Astrocyte of the cerebellum (primary cell): Measurements from ENCODE around the gene DIAPH2.

Experiments used
- DNase-seq: peaks from one replicate; pipeline ENCODE4 v3.0.0-alpha.2; 2011; ENCODE audit warnings: low read depth
- H3K4me3 ChIP-seq: 2 replicates; pipeline ENCODE4 v1.5.1; 2011; ENCODE audit warnings: mild to moderate bottlenecking, low read depth, low read length, moderate library complexity
- CTCF ChIP-seq: IDR thresholded peaks from 2 replicates; pipeline ENCODE4 v1.5.1; 2012; ENCODE audit warnings: low read length, low read depth, moderate library complexity, mild to moderate bottlenecking; ENCODE audit errors: missing control alignments
- in situ Hi-C: cut with HindIII; loops from 2 replicates; pipeline ENCODE4 v1.10.0; 2017; ENCODE audit warnings: low sequenced_read_pairs

DIAPH2 gene

GRCh38 chrX:97504431-97504830 lies 819.8 kb downstream of the DIAPH2 start:
- in situ Hi-C loops, result no loop called here

GRCh38 chrX:97517763-97518162 lies 833.1 kb downstream of the DIAPH2 start:
- no peak for TF ChIP-seq CTCF
- DNase-seq, result no peak
- in situ Hi-C loops, result no loop called here
- no peak overlapping the region for H3K4me3 ChIP-seq

More at GRCh38 chrX:97504431-97504830, 819.8 kb downstream of the DIAPH2 start:
- no peak for DNase-seq
- H3K4me3 ChIP-seq, result no peak overlapping the region
- TF ChIP-seq CTCF, result no peak

GRCh38 chrX:97522307-97522706 lies 837.7 kb downstream of the DIAPH2 start:
- in situ Hi-C loops, result no loop called here
- no peak overlapping the region for H3K4me3 ChIP-seq
- no peak for TF ChIP-seq CTCF
- no peak for DNase-seq

- H3K4me3 ChIP-seq, result no peak overlapping the region
- in situ Hi-C loops, result no loop called here
- TF ChIP-seq CTCF, result no peak
- no peak for DNase-seq
These were observed 839.7 kb downstream of the DIAPH2 start for GRCh38 chrX:97524340-97524739.

- in situ Hi-C loops, result no loop called here
- TF ChIP-seq CTCF, result no peak
- no peak overlapping the region for H3K4me3 ChIP-seq
- DNase-seq, result no peak
These were observed 840.4 kb downstream of the DIAPH2 start for GRCh38 chrX:97524997-97525396.

- no peak overlapping the region for H3K4me3 ChIP-seq
- TF ChIP-seq CTCF, result no peak
- DNase-seq, result no peak
- in situ Hi-C loops, result no loop called here
These were observed 841.3 kb downstream of the DIAPH2 start for GRCh38 chrX:97525981-97526380.

- in situ Hi-C loops, result no loop called here
- H3K4me3 ChIP-seq, result no peak overlapping the region
- no peak for DNase-seq
- TF ChIP-seq CTCF, result no peak
These were observed 843.1 kb downstream of the DIAPH2 start for GRCh38 chrX:97527725-97528124.
